K562 (cell line): ENCODE results near the gene ZNF106. TPM values are rescaled to one million over a fixed set of nuclear protein-coding genes. Genes with fewer than 3 reads are reported as not detected.

ENCODE experiments used
- ATAC-seq: fragments of 200-7000 bp; cut with Tn5 transposase; 3 replicates; pipeline ENCODE4 v1.9.1; 2020; ENCODE audit warnings: moderate library complexity
- BruUV-seq: library from RNA; stranded (reverse); fragments of 400-500 nt; replicated peaks from 2 replicates; lab custom pipeline; 2021; lab: Mats Ljungman, UMichigan
- CTCF ChIA-PET: fragments of 300-600 bp; formaldehyde crosslinking; extraction: SDS; loops from one replicate; lab custom pipeline; 2021; ENCODE audit warnings: low intra/inter-chr PET ratio; lab: Yijun Ruan, JAX
- POLR2A ChIA-PET: fragments of 300-600, 350-650 bp; sonication (Branson Sonifier 250); formaldehyde crosslinking; extraction: SDS; loops from one replicate; lab custom pipeline; 2021; ENCODE audit warnings: antibody characterized with exemption, inconsistent platforms; lab: Yijun Ruan, JAX
- DNase-seq, 4 experiments: peaks; one replicate each; pipeline versions ENCODE4 v3.0.0 to v3.0.0-alpha.2; 2011 to 2018; ENCODE audit warnings: low spot score in 3 of 4, mixed read lengths in 3 of 4; ENCODE audit errors: extremely low read depth in 1 of 4
- FAIRE-seq: peaks from 2 replicates; lab custom pipeline; 2011; peaks lifted over from hg19 to GRCh38; lab: Jason Lieb, UNC
- H2AFZ ChIP-seq: 2 replicates; pipeline ENCODE4 v1.6.0; 2011; ENCODE audit warnings: low read depth, low read length, control low read depth, inconsistent platforms
- H3K27ac ChIP-seq: fragments of 200-600 bp; 3 replicates; pipeline ENCODE4 v1.8.0; 2011; ENCODE audit warnings: low read depth, mild to moderate bottlenecking, control low read depth, inconsistent platforms, low read length, moderate library complexity, mixed read lengths; ENCODE audit errors: extremely low read depth
- H3K27me3 ChIP-seq, 2 experiments: fragments of 300-600 bp in 1 of 2; 2 replicates in 1 of 2; 3 replicates in 1 of 2; pipeline versions ENCODE4 v1.6.0 to v1.8.0; 2011; ENCODE audit warnings: inconsistent platforms in 2 of 2, low read length in 2 of 2, mild to moderate bottlenecking in 1 of 2, mixed read lengths in 1 of 2, moderate library complexity in 1 of 2; ENCODE audit not compliant: control insufficient read depth in 2 of 2, insufficient read depth in 2 of 2
- H3K36me3 ChIP-seq: fragments of 300-600 bp; 3 replicates; pipeline ENCODE4 v1.8.0; 2011; ENCODE audit warnings: mild to moderate bottlenecking, low read length, inconsistent platforms; ENCODE audit not compliant: control insufficient read depth, insufficient read depth
- H3K4me1 ChIP-seq, 2 experiments: fragments of 200-600 bp in 1 of 2; replicated peaks in 1 of 2; 2 replicates in 1 of 2; 3 replicates in 1 of 2; pipeline versions ENCODE4 v1.5.1 to v1.8.0; 2011; ENCODE audit warnings: inconsistent platforms in 2 of 2, low read length in 2 of 2, mild to moderate bottlenecking in 1 of 2, mixed read lengths in 1 of 2, moderate library complexity in 1 of 2; ENCODE audit not compliant: control insufficient read depth in 2 of 2, insufficient read depth in 2 of 2
- H3K4me2 ChIP-seq: 2 replicates; pipeline ENCODE4 v1.6.1; 2011; ENCODE audit warnings: low read length, control low read depth, inconsistent platforms, mixed read lengths; ENCODE audit not compliant: insufficient read depth
- H3K4me3 ChIP-seq: fragments of 200-600 bp; sonication (generic), shearing (Covaris generic); 2 replicates; pipeline ENCODE4 v1.5.1; 2016; ENCODE audit warnings: control low read depth, inconsistent platforms
- H3K79me2 ChIP-seq: fragments of 200-600 bp; 3 replicates; pipeline ENCODE4 v1.8.0; 2011; ENCODE audit warnings: low read length, inconsistent platforms; ENCODE audit not compliant: control insufficient read depth, insufficient read depth
- H3K9ac ChIP-seq, 2 experiments: 2 replicates each; pipeline versions ENCODE4 v1.6.0 to v1.6.1; 2011; ENCODE audit warnings: low read depth in 2 of 2, low read length in 2 of 2, control low read depth in 1 of 2, inconsistent platforms in 1 of 2, mild to moderate bottlenecking in 1 of 2, mixed read lengths in 1 of 2; ENCODE audit not compliant: insufficient read depth in 1 of 2
- H3K9me1 ChIP-seq: one replicate; pipeline ENCODE4 v1.6.0; 2011; ENCODE audit warnings: inconsistent platforms, mild to moderate bottlenecking, low read length, moderate library complexity; ENCODE audit not compliant: control insufficient read depth, insufficient read depth
- H3K9me3 ChIP-seq: replicated peaks from 2 replicates; pipeline ENCODE4 v1.5.1; 2011; ENCODE audit warnings: low read depth, low read length, inconsistent platforms; ENCODE audit not compliant: control insufficient read depth, insufficient read depth
- H4K20me1 ChIP-seq: replicated peaks from 2 replicates; pipeline ENCODE4 v1.6.1; 2011; ENCODE audit warnings: low read length, inconsistent platforms, mixed read lengths; ENCODE audit not compliant: control insufficient read depth, insufficient read depth
- CGGBP1 ChIP-seq: fragments of 250-450 bp; sonication (Bioruptor Pico); IDR thresholded peaks from 2 replicates; pipeline ENCODE4 v1.9.0; 2021; ENCODE audit warnings: mild to moderate bottlenecking
- CHAMP1 ChIP-seq: fragments of 450-650 bp; IDR thresholded peaks from 2 replicates; pipeline ENCODE4 v1.6.1; 2016; ENCODE audit warnings: mild to moderate bottlenecking
- GABPB1 ChIP-seq: sonication (generic); formaldehyde crosslinking; IDR thresholded peaks from 2 replicates; pipeline ENCODE4 v1.8.0; 2022; ENCODE audit warnings: mild to moderate bottlenecking, missing genetic modification reagents
- GATAD2A ChIP-seq: fragments of 450-650 bp; IDR thresholded peaks from 2 replicates; pipeline ENCODE4 v1.6.1; 2017
- MTA3 ChIP-seq: fragments of 450-650 bp; formaldehyde crosslinking; IDR thresholded peaks from 2 replicates; pipeline ENCODE4 v1.6.1; 2017; ENCODE audit warnings: mild to moderate bottlenecking, borderline replicate concordance
- NBN ChIP-seq: fragments of 450-650 bp; IDR thresholded peaks from 2 replicates; pipeline ENCODE4 v1.6.1; 2016; ENCODE audit warnings: low read depth, mild to moderate bottlenecking
- NR4A1 ChIP-seq, 2 experiments: fragments of 250-450 bp in 1 of 2; fragments of 450-650 bp in 1 of 2; sonication (Bioruptor Pico) in 1 of 2; IDR thresholded peaks; 2 replicates each; pipeline versions ENCODE4 v1.4.0 to v1.6.1; 2016 to 2020; ENCODE audit warnings: mild to moderate bottlenecking in 2 of 2, missing compliant biosample characterization in 1 of 2, missing genetic modification characterization in 1 of 2, moderate library complexity in 1 of 2
- RBM15 ChIP-seq: fragments of 200-400 bp; formaldehyde crosslinking; IDR thresholded peaks from 2 replicates; pipeline ENCODE4 v1.6.1; 2018; ENCODE audit warnings: mild to moderate bottlenecking, low read length, moderate library complexity; ENCODE audit not compliant: insufficient read depth
- SLC30A9 ChIP-seq: fragments of 250-450 bp; sonication (Bioruptor Pico); IDR thresholded peaks from 2 replicates; pipeline ENCODE4 v1.8.0; 2022; ENCODE audit warnings: mild to moderate bottlenecking, moderate library complexity
- TAF1 ChIP-seq: IDR thresholded peaks from 2 replicates; pipeline ENCODE4 v1.6.1; 2011; ENCODE audit warnings: mild to moderate bottlenecking, low read length, moderate library complexity; ENCODE audit not compliant: insufficient read depth, control insufficient read depth, severe bottlenecking; ENCODE audit errors: extremely low read depth
- THRAP3 ChIP-seq: fragments of 450-650 bp; IDR thresholded peaks from 2 replicates; pipeline ENCODE4 v1.6.1; 2016; ENCODE audit warnings: mild to moderate bottlenecking, inconsistent platforms, borderline replicate concordance
- U2AF2 ChIP-seq: fragments of 200-400 bp; formaldehyde crosslinking; optimal IDR thresholded peaks from 2 replicates; pipeline ENCODE3; 2017; ENCODE audit warnings: low read depth, mild to moderate bottlenecking, low read length
- ZC3H4 ChIP-seq: sonication (generic); formaldehyde crosslinking; IDR thresholded peaks from 2 replicates; pipeline ENCODE4 v1.9.0; 2021; ENCODE audit warnings: missing genetic modification reagents, borderline replicate concordance
- ZNF408 ChIP-seq: fragments of 250-450 bp; sonication (Bioruptor Pico); IDR thresholded peaks from 2 replicates; pipeline ENCODE4 v1.4.0; 2020; ENCODE audit warnings: low read depth, mild to moderate bottlenecking, moderate library complexity
- WGBS: fragments of 100-300 bp; shearing (Covaris generic); methylation state at CpG from one replicate; pipeline ENCODE4 v1.1.6; 2016; ENCODE audit warnings: low coverage, mixed read lengths; ENCODE audit not compliant: insufficient coverage; ENCODE audit errors: missing lambda C conversion rate; 5-methylcytosine and 5-hydroxymethylcytosine counted together
- in situ Hi-C: fragments of 300-500 bp; cut with MboI; formaldehyde crosslinking; loops from 4 replicates; pipeline ENCODE4 v1.15.0; 2018; ENCODE audit warnings: inconsistent platforms, mixed read lengths
- intact Hi-C: fragments of 100-400 bp; cut with micrococcal nuclease; formaldehyde crosslinking; loops from 2 replicates; pipeline ENCODE4 v1.14.2; 2022
- polyA plus RNA-seq, 8 experiments: library from polyadenylated mRNA; depleted of rRNA in 4 of 8; stranded (reverse) in 5 of 8; unstranded in 3 of 8; fragments of >200 nt; fragmentation: Nextera tagmentation in 2 of 8; fragmentation: Illumina TruSeq in 1 of 8; extraction: Ambion mirVana in 2 of 8; extraction: Trizol in 1 of 8; gene quantifications; 2 replicates each; pipeline versions ENCODE4 v1.2.1 to v1.2.3, GENCODE V29; 2011 to 2014; ENCODE audit warnings: inconsistent platforms in 1 of 8, missing spikeins in 1 of 8
- total RNA-seq, 7 experiments: library from RNA; depleted of rRNA in 6 of 7; stranded (reverse); fragments of >200 nt in 6 of 7; fragmentation: Illumina TruSeq in 2 of 7; extraction: Trizol in 2 of 7; gene quantifications; 2 replicates each; pipeline versions ENCODE4 v1.2.1 to v1.2.3, GENCODE V29; 2011 to 2021; ENCODE audit warnings: low replicate concordance in 1 of 7

ZNF106 gene
- total and polyA plus RNA-seq, 9 of the 15 experiments (the other 6 are each of a cell fraction or from before 2014, with no cell fraction given), result 14.4 to 55.3 (median 33.7) TPM

- no peak overlapping the region for H3K4me2 ChIP-seq
- no peaks in the 10 kb centered on the region for H3K27me3 ChIP-seq
- intact Hi-C loops (no loop called here), in situ Hi-C loops (no loop called here)
- H4K20me1 ChIP-seq, result no peaks in the 10 kb centered on the region
- no peaks in the 10 kb centered on the region for H3K79me2 ChIP-seq
- 91% methylated on average over 3 of the region's 3 CpGs for WGBS
- FAIRE-seq (no peak), DNase-seq (no peak), ATAC-seq (no peak)
- TF ChIP-seq NR4A1 (CRISPR knock-in tag; IDR thresholded peaks at IDR 0.05) (no peak), NR4A1 (tag; IDR thresholded peaks at IDR 0.05) (no peak), CGGBP1 (CRISPR knock-in tag) (no peak), THRAP3 (no peak), CHAMP1 (no peak), GABPB1 (no peak), U2AF2 (no peak), TAF1 (no peak), MTA3 (no peak), ZC3H4 (CRISPR knock-in tag) (no peak), SLC30A9 (CRISPR knock-in tag) (no peak), RBM15 (no peak), ZNF408 (no peak), NBN (no peak), GATAD2A (no peak)
- H3K9me1 ChIP-seq, result no peaks in the 10 kb centered on the region
- no peak overlapping the region for H3K27ac ChIP-seq
- H2AFZ ChIP-seq, result no peak overlapping the region
- no peak overlapping the region for H3K4me3 ChIP-seq
- H3K4me1 ChIP-seq, result no peaks in the 10 kb centered on the region
- no peaks in the 10 kb centered on the region for H3K9me3 ChIP-seq
- POLR2A ChIA-PET, result interaction anchor here (0.6 kb wide), 3 partner anchors 12 to 52 kb away, joined by 3 read pairs; no protein-coding TSS in a partner anchor
- peaks cover 61% of the 10 kb centered on the region; the same call in 2 of the 3 replicates for H3K36me3 ChIP-seq
- CTCF ChIA-PET, result no interaction called here
- no TSS peak for BruUV-seq
- H3K9ac ChIP-seq, result no peak overlapping the region
These were observed 38.0 kb upstream of the ZNF106 start for GRCh38 chr15:42528970-42529369.
